ENCODE data around the gene DUSP9.
"Not testable (repeated sequence)": the region's sequence is repeated elsewhere in the genome, so short reads cannot be mapped to it uniquely, and the experiment has no call there.

DUSP9 gene

DNA sequence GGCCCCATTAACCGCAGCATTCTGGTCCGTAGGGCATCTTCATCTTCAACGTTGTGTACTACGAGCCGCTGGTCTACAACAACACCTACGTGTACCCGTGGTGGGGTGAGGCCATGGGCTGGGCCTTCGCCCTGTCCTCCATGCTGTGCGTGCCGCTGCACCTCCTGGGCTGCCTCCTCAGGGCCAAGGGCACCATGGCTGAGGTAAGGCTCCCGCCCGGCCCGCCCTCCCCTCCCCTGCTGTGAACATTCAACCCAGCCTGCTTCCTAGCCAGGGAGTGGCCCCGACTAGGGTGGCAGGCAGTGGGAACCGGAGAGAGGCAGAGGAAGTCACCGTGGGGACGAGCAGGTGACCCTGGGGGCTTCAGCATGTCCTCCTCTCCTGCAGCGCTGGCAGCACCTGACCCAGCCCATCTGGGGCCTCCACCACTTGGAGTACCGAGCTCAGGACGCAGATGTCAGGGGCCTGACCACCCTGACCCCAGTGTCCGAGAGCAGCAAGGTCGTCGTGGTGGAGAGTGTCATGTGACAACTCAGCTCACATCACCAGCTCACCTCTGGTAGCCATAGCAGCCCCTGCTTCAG lies 47.8 kb downstream of the DUSP9 start:
- no peak for DNase-seq

DNA sequence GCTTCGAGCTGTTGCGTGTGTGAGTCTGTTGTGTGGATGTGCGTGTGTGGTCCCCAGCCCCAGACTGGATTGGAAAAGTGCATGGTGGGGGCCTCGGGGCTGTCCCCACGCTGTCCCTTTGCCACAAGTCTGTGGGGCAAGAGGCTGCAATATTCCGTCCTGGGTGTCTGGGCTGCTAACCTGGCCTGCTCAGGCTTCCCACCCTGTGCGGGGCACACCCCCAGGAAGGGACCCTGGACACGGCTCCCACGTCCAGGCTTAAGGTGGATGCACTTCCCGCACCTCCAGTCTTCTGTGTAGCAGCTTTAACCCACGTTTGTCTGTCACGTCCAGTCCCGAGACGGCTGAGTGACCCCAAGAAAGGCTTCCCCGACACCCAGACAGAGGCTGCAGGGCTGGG lies 49.1 kb downstream of the DUSP9 start:
- no peak for DNase-seq

DNA sequence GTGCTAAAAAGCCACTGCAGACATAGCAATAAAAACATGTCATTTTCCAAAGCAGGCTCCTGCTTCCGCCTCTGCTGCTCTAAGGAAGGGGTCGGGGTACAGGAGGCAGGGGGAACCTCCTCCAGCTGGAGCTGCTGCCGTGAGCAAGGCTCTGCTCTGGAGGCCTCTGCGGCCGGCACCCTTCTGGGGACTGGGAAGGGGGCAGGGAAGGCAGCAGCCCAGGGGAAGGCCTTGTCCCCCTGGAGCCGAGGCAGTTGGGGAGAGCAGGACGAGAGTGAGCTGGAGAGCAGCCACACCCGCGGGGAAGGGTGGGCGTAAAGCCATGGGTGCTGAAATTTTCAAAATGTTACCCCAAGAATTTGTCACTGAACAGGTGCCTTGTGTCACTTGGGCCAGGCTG lies 49.5 kb downstream of the DUSP9 start:
- DNase-seq = not testable (repeated sequence)

DNA sequence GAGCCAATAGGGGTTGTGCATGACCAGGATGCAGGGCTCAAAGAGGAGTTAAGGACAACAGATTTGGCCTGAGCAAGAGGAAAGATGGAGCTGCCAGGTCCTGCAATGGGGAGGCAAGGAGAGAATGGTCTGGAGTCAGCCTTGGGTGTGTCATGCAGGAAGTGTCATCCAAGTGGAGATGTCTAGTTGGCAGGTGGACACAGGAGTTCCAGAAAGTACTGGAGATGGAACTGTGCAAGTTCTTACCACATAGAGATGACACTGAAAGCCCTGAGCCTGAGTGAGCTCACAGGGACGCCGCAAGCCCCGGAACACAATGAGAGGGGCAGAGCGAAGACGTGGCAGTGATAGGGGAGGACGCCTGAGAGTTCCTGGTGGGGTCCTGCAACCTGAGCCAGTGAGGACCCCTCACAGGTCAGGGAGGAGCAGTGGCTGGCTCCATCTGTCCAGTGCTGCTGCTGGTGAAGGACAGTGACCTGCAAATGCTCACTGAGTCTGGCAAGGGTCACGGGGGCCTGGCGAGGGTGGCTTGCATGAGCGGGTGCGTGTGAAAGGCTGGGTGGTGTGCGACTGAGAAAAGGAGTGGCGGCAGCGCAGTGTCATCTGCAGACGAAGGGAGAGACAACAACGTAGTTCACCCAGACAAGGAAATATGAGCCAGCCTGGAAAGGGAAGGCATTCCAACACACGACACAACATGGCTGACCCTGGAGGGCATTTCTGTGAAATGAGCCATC lies 50.2 kb downstream of the DUSP9 start:
- DNase-seq = not testable (repeated sequence)

DNA sequence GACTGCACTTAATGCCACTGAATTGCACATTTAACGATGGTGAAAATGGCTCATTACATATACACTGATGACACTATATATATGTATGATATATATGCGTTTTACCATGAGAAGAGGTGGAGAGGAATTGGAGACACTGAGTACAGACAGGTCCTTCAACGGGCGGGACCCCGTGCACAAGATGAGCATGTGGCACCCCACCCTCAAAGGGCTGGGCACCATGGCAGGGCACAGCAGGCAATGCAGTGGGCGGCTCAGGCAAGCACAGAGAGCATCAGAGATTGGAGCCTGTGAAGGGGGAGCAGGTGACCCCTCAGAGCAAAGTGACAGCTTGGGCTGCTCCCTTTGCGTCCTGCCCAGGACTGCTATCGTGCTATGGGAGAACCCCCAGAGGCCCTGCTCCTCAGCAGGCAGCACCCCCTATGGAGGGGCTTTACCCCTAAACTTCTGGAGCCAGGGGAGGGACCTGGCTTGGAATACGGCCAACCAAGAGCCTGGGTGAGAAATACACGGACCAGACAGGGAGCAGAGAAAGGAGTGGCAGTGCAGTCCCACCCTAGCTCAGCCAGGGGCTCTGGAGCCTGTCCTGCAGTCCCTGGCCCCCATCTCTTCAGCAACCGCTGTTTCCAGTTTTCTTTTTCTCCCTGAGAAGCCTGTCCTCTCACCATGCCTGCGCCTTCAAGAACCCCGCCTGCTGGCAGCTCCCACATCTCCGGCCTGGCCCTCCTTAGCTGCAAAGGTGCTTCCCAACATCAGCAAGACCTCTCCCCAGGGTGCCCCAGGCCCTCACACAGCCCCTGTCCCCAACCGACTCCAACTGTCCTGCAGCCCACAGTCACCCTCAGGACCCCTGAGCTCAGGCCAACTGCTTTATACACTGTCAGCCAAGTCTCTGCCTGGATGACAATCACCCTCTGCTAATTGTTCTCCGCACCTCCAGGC lies 51.2 kb downstream of the DUSP9 start:
- no peak for DNase-seq

DNA sequence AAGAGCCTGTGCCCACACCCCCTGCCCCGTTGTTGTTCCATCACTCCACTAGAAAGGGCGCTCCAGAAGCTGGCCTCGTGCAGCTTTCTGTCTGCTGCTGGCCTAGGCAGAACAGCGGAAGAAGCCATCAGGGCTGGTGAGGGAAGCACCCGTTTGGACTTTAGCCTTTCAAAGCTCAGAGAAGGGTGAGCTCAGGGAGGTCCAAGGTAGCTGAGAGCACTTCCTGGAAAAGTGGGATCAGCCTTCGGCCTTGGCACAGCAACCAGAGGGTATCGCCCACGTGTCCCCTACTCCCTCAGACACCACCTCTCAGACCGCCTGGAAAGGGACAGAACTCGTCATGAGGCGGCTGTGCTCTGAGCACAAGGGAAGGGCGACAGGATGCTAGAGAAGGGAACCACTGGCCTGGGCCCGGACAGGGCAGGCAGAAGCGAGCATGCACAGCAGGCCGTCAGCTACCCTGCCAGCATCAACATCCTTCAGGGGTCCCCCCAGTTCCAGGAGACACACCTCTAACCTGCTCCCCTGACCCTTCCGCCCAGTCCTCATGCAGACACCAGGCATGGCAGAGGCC lies 52.3 kb downstream of the DUSP9 start:
- DNase-seq = not testable (repeated sequence)

DNA sequence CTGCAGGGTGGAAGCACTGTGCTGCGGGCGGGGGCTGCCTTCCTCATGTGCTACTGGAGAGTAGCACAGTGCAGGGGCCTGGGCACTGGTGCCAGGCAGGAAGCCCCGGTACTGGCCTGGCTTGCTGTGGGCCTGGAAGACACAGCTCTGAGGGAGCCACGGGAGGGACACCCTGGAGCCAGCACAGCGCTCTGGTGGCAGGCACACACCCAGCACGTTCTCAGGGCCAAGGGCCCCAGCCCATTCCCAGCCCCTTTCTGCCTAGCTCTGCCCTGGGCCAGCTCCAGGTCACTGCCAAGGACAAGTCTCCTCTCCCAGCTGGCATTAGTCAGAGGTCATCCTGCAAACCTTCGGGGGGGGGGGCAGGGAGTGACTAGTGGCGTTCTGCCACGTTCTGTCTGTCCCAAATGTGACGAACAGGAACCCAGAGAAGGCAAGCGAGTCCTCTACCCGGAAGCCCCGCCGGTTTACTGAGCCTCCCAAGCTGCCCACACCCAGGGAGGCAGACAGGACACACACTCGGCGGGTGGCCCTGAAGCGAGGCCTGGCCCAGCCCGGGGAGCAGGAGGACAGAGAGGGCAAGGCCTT lies 52.9 kb downstream of the DUSP9 start:
- not testable (repeated sequence) for DNase-seq

DNA sequence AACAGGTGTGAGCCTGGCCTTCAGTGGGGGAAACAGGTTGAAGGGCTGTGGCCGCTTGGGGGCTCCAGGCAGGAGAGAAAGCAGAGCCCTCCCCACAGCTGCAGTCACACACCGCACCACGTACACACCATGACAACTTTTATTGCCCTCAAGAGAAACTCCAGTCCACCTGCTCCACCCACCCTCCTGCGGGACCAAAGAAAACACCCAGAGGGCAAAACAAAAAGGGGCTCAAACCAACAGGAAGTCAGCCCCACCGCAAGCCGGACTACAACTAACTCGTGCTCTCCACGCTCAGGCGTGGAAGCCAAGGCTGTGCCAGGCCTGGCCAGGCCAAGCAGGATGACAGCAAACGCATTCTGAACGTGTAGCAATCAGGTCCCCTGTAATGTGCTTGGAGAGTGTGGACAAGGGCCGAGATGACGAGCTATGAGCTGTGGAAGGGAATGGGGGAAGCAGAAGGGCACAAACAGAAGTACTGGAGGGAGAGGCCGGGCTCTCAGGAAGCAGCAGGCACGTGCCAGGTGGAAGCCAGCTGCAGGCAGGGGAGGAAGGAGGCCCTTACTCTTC lies 53.5 kb downstream of the DUSP9 start:
- DNase-seq = no peak
